Measurements from ENCODE around the gene PITPNC1.
"Not testable (repeated sequence)": the region's sequence is repeated elsewhere in the genome, so short reads cannot be mapped to it uniquely, and the experiment has no call there.

DNA sequence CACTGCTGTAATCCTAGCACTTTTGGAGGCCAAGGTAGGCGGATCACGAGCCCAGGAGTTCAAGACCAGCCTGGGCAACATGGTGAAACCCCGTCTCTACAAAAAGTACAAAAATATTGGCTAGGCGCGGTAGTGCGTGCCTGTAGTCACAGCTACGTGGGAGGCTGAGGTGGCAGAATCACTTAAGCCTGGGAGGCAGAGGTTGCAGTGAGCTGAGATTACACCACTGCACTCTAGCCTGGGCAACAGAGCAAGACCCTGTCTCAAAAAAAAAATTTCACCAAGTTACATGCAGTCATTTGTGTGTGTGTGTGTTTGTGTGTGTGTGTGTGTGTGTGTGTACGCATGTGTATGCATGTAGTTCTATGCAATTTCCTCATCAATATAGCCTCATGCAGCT is 325.8 kb downstream of the PITPNC1 start:
- TF ChIP-seq, protein P1, sequence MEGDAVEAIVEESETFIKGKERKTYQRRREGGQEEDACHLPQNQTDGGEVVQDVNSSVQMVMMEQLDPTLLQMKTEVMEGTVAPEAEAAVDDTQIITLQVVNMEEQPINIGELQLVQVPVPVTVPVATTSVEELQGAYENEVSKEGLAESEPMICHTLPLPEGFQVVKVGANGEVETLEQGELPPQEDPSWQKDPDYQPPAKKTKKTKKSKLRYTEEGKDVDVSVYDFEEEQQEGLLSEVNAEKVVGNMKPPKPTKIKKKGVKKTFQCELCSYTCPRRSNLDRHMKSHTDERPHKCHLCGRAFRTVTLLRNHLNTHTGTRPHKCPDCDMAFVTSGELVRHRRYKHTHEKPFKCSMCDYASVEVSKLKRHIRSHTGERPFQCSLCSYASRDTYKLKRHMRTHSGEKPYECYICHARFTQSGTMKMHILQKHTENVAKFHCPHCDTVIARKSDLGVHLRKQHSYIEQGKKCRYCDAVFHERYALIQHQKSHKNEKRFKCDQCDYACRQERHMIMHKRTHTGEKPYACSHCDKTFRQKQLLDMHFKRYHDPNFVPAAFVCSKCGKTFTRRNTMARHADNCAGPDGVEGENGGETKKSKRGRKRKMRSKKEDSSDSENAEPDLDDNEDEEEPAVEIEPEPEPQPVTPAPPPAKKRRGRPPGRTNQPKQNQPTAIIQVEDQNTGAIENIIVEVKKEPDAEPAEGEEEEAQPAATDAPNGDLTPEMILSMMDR (IDR thresholded peaks at IDR 0.05; ENCODE audit: insufficient read depth, low read depth, low read length): not testable (repeated sequence)
- not testable (repeated sequence) for TF ChIP-seq EZH2 (IDR thresholded peaks at IDR 0.05; ENCODE audit: insufficient read depth, low read length)
